GM13977 (cell line): Measurements from ENCODE around the gene CCND1.

ENCODE experiments used
- DNase-seq: peaks from one replicate; pipeline ENCODE4 v3.0.0; 2012; ENCODE audit warnings: low spot score
- CTCF ChIP-seq: IDR thresholded peaks from 2 replicates; pipeline ENCODE4 v1.5.1; 2012; ENCODE audit warnings: mild to moderate bottlenecking, control low read depth; ENCODE audit not compliant: insufficient read depth; ENCODE audit errors: extremely low read depth, missing control alignments
- in situ Hi-C: fragments of 300-500 bp; cut with MboI; formaldehyde crosslinking; loops from one replicate; pipeline ENCODE4 v1.12.0; 2022; ENCODE audit warnings: low sequenced_read_pairs, low pct_unique_long_range_greater_than_20kb, mixed read lengths, inconsistent platforms; ENCODE audit not compliant: unreplicated experiment

CCND1 gene

GRCh38 chr11:69599502-69599901 is 41.5 kb upstream of the CCND1 start:
- TF ChIP-seq CTCF = no peak
- in situ Hi-C loops = no loop called here
- DNase-seq = no peak

- in situ Hi-C loops = no loop called here
- DNase-seq = no peak
- no peak for TF ChIP-seq CTCF
Observed at GRCh38 chr11:69600001-69600400, 41.0 kb upstream of the CCND1 start.

GRCh38 chr11:69601011-69601975 is 39.7 kb upstream of the CCND1 start:
- in situ Hi-C loops = no loop called here
- DNase-seq = no peak
- no peak for TF ChIP-seq CTCF

GRCh38 chr11:69603111-69603836 is 37.7 kb upstream of the CCND1 start:
- no peak for TF ChIP-seq CTCF
- in situ Hi-C loops = no loop called here
- DNase-seq = no peak

GRCh38 chr11:69604055-69604454 is 36.9 kb upstream of the CCND1 start:
- no peak for DNase-seq
- in situ Hi-C loops = no loop called here
- TF ChIP-seq CTCF = no peak

GRCh38 chr11:69605737-69606526 is 35.0 kb upstream of the CCND1 start:
- in situ Hi-C loops = no loop called here
- no peak for DNase-seq
- TF ChIP-seq CTCF = no peak
